ENCODE results near the gene ESPNL.
"Not testable (repeated sequence)": the region's sequence is repeated elsewhere in the genome, so short reads cannot be mapped to it uniquely, and the experiment has no call there.

The ESPNL gene

GRCh38 chr2:238100049-238100820 is at the start of gene ESPNL:
ESPNL (plus strand) TSS chr2:238100340; CDS start chr2:238100420, 80 bp downstream.
- Mint-ChIP-seq H3K9me3 (no peaks in the 10 kb centered on the region), H3K27ac (ENCODE audit: low read depth) (no peak within 1 kb of the TSS), H3K4me3 (no peak within 1 kb of the TSS), H3K27me3 (no peaks in the 10 kb centered on the region), H3K4me1 (no peaks in the 10 kb centered on the region), H3K36me3 (ENCODE audit: insufficient read depth) (peaks cover 1% of the 10 kb centered on the region)
- DNase-seq (ENCODE audit: low spot score in 2 of 2) (peak in 1 of 2 donors; percentile 2), ATAC-seq (replicated peaks; ENCODE audit: extremely low read depth, poor library complexity, severe bottlenecking) (no peak)

GRCh38 chr2:238053191-238053776 is 46.9 kb upstream of the ESPNL start:
- H3K4me3 Mint-ChIP-seq, result no peak overlapping the region
- peaks cover 38% of the 10 kb centered on the region for H3K27me3 Mint-ChIP-seq
- ATAC-seq (replicated peaks; ENCODE audit: extremely low read depth, poor library complexity, severe bottlenecking) (no peak), DNase-seq (ENCODE audit: low spot score in 2 of 2) (no peak)
- no peak overlapping the region for H3K27ac Mint-ChIP-seq (ENCODE audit: low read depth)
- H3K36me3 Mint-ChIP-seq (ENCODE audit: insufficient read depth), result no peaks in the 10 kb centered on the region
- H3K9me3 Mint-ChIP-seq, result peaks cover 5% of the 10 kb centered on the region
- peaks cover 5% of the 10 kb centered on the region for H3K4me1 Mint-ChIP-seq

GRCh38 chr2:238055841-238056240 is 44.3 kb upstream of the ESPNL start:
- H3K4me3 Mint-ChIP-seq, result no peak overlapping the region
- no peak overlapping the region for H3K27ac Mint-ChIP-seq (ENCODE audit: low read depth)
- DNase-seq (ENCODE audit: low spot score in 2 of 2) (no peak), ATAC-seq (replicated peaks; ENCODE audit: extremely low read depth, poor library complexity, severe bottlenecking) (no peak)
- peaks cover 38% of the 10 kb centered on the region for H3K27me3 Mint-ChIP-seq
- H3K36me3 Mint-ChIP-seq (ENCODE audit: insufficient read depth), result peaks cover 2% of the 10 kb centered on the region
- peaks cover 5% of the 10 kb centered on the region for H3K9me3 Mint-ChIP-seq
- peaks cover 16% of the 10 kb centered on the region for H3K4me1 Mint-ChIP-seq

GRCh38 chr2:238057696-238058575 is 42.2 kb upstream of the ESPNL start:
- H3K27ac Mint-ChIP-seq (ENCODE audit: low read depth); H3K36me3 Mint-ChIP-seq (ENCODE audit: insufficient read depth): not testable (repeated sequence)
- peaks cover 32% of the 10 kb centered on the region for H3K27me3 Mint-ChIP-seq

GRCh38 chr2:238059505-238059904 is 40.6 kb upstream of the ESPNL start:
- Mint-ChIP-seq H3K4me3 (peak overlapping the region; percentile 84), H3K4me1 (peaks cover 34% of the 10 kb centered on the region), H3K9me3 (peaks cover 5% of the 10 kb centered on the region), H3K27ac (ENCODE audit: low read depth) (peak overlapping the region; percentile 95), H3K36me3 (ENCODE audit: insufficient read depth) (peaks cover 2% of the 10 kb centered on the region), H3K27me3 (peaks cover 23% of the 10 kb centered on the region)
- ATAC-seq (replicated peaks; ENCODE audit: extremely low read depth, poor library complexity, severe bottlenecking) (no peak), DNase-seq (ENCODE audit: low spot score in 2 of 2) (no peak)

More at GRCh38 chr2:238057696-238058575, 42.2 kb upstream of the ESPNL start:
- peaks cover 29% of the 10 kb centered on the region for H3K4me1 Mint-ChIP-seq
- not testable (repeated sequence) for DNase-seq (ENCODE audit: low spot score in 2 of 2); H3K9me3 Mint-ChIP-seq; ATAC-seq (replicated peaks; ENCODE audit: extremely low read depth, poor library complexity, severe bottlenecking); H3K4me3 Mint-ChIP-seq

GRCh38 chr2:238060096-238060541 is 40.0 kb upstream of the ESPNL start:
- ATAC-seq (replicated peaks; ENCODE audit: extremely low read depth, poor library complexity, severe bottlenecking) (no peak), DNase-seq (ENCODE audit: low spot score in 2 of 2) (no peak)
- Mint-ChIP-seq H3K4me1 (peaks cover 34% of the 10 kb centered on the region), H3K4me3 (peak overlapping the region; percentile 84), H3K27ac (ENCODE audit: low read depth) (peak overlapping the region; percentile 95), H3K36me3 (ENCODE audit: insufficient read depth) (peaks cover 2% of the 10 kb centered on the region), H3K9me3 (peaks cover 5% of the 10 kb centered on the region), H3K27me3 (peaks cover 23% of the 10 kb centered on the region)

GRCh38 chr2:238060542-238061314 is 39.4 kb upstream of the ESPNL start, which contains the start of gene SCLY:
SCLY (plus strand) TSS chr2:238061001; CDS start chr2:238061055, 54 bp downstream.
- ATAC-seq (replicated peaks; ENCODE audit: extremely low read depth, poor library complexity, severe bottlenecking) (peak; percentile 97), DNase-seq (ENCODE audit: low spot score in 2 of 2) (peak; percentile 84 to 91)
- Mint-ChIP-seq H3K27me3 (peaks cover 19% of the 10 kb centered on the region), H3K36me3 (ENCODE audit: insufficient read depth) (peaks cover 4% of the 10 kb centered on the region), H3K4me1 (peaks cover 34% of the 10 kb centered on the region), H3K9me3 (peaks cover 5% of the 10 kb centered on the region), H3K27ac (ENCODE audit: low read depth) (peak within 1 kb of the TSS; percentile 95), H3K4me3 (peak within 1 kb of the TSS; percentile 84)

- peaks cover 34% of the 10 kb centered on the region for H3K4me1 Mint-ChIP-seq
- H3K27me3 Mint-ChIP-seq, result peaks cover 11% of the 10 kb centered on the region
- ATAC-seq (replicated peaks; ENCODE audit: extremely low read depth, poor library complexity, severe bottlenecking) (peak; percentile 2), DNase-seq (ENCODE audit: low spot score in 2 of 2) (no peak)
- peaks cover 5% of the 10 kb centered on the region for H3K9me3 Mint-ChIP-seq
- peak overlapping the region; percentile 84 for H3K4me3 Mint-ChIP-seq
- H3K36me3 Mint-ChIP-seq (ENCODE audit: insufficient read depth), result peaks cover 4% of the 10 kb centered on the region
- peak overlapping the region; percentile 95 for H3K27ac Mint-ChIP-seq (ENCODE audit: low read depth)
Measured at GRCh38 chr2:238061315-238062202, 38.6 kb upstream of the ESPNL start.

- H3K27me3 Mint-ChIP-seq, result no peaks in the 10 kb centered on the region
- peaks cover 5% of the 10 kb centered on the region for H3K9me3 Mint-ChIP-seq
- no peak for DNase-seq (ENCODE audit: low spot score in 2 of 2)
- no peak for ATAC-seq (replicated peaks; ENCODE audit: extremely low read depth, poor library complexity, severe bottlenecking)
- H3K4me3 Mint-ChIP-seq, result no peak overlapping the region
- H3K36me3 Mint-ChIP-seq (ENCODE audit: insufficient read depth), result peaks cover 7% of the 10 kb centered on the region
- peaks cover 38% of the 10 kb centered on the region for H3K4me1 Mint-ChIP-seq
- H3K27ac Mint-ChIP-seq (ENCODE audit: low read depth), result no peak overlapping the region
Measured at GRCh38 chr2:238063414-238064189, 36.5 kb upstream of the ESPNL start.

- Mint-ChIP-seq H3K4me1 (peaks cover 42% of the 10 kb centered on the region), H3K9me3 (peaks cover 5% of the 10 kb centered on the region), H3K4me3 (no peak overlapping the region), H3K27ac (ENCODE audit: low read depth) (no peak overlapping the region), H3K27me3 (no peaks in the 10 kb centered on the region), H3K36me3 (ENCODE audit: insufficient read depth) (peaks cover 7% of the 10 kb centered on the region)
- ATAC-seq (replicated peaks; ENCODE audit: extremely low read depth, poor library complexity, severe bottlenecking) (no peak), DNase-seq (ENCODE audit: low spot score in 2 of 2) (no peak)
Measured at GRCh38 chr2:238064376-238064775, 35.8 kb upstream of the ESPNL start.

All from central memory CD8-positive, alpha-beta T cell (primary cell).